Adrenal gland (tissue), 12 donors: ENCODE results near the gene OTUB1. TPM values are rescaled to one million over a fixed set of nuclear protein-coding genes. Genes with fewer than 3 reads are reported as not detected.
A peak's percentile ranks its signal among the peaks of the same experiment; 100 is the strongest.

ENCODE experiments used
- DNase-seq, 7 donors: peaks; one replicate each; pipeline ENCODE4 v3.0.0-alpha.2; 2019 to 2020
- H3K27ac ChIP-seq, 5 donors: fragments of 200-600 bp; sonication (generic) in 4 of 5; 1 replicate in 3 of 5; 2 replicates in 2 of 5; pipeline versions ENCODE4 v1.5.1 to v1.8.0; 2016 to 2020; ENCODE audit warnings: mild to moderate bottlenecking in 1 of 5
- H3K27me3 ChIP-seq: fragments of 200-600 bp; 2 replicates; pipeline ENCODE4 v1.8.0; 2021
- H3K36me3 ChIP-seq, 2 donors: fragments of 200-600 bp; replicated peaks in 1 of 2; 1 replicate in 1 of 2; 2 replicates in 1 of 2; pipeline versions ENCODE4 v1.5.1 to v1.8.0; 2018 to 2022
- H3K4me1 ChIP-seq, 2 donors: fragments of 200-600 bp; replicated peaks in 1 of 2; 1 replicate in 1 of 2; 2 replicates in 1 of 2; pipeline versions ENCODE4 v1.5.1 to v1.8.0; 2018 to 2021
- H3K4me3 ChIP-seq, 4 donors: fragments of 200-600 bp; sonication (generic) in 3 of 4; one replicate each; pipeline ENCODE4 v1.5.1; 2016 to 2018
- H3K9me3 ChIP-seq, 3 donors: fragments of 200-600 bp; sonication (generic) in 1 of 3; replicated peaks in 1 of 3; 1 replicate in 2 of 3; 2 replicates in 1 of 3; pipeline versions ENCODE4 v1.5.1 to v1.8.0; 2016 to 2021
- CTCF ChIP-seq, 6 experiments: fragments of 450-650 bp in 4 of 6; fragments of 200-600 bp in 2 of 6; sonication (generic) in 1 of 6; IDR thresholded peaks; 1 replicate in 5 of 6; 2 replicates in 1 of 6; pipeline versions ENCODE4 v1.5.1 to v1.8.0; 2016 to 2021; ENCODE audit warnings: antibody characterized with exemption in 6 of 6, mild to moderate bottlenecking in 2 of 6, moderate library complexity in 1 of 6
- POLR2A ChIP-seq, 2 donors: fragments of 450-650 bp; IDR thresholded peaks; one replicate each; pipeline ENCODE4 v1.6.1; 2017; ENCODE audit warnings: antibody characterized with exemption in 2 of 2, mild to moderate bottlenecking in 2 of 2, moderate library complexity in 1 of 2
- WGBS, 4 donors: extraction: QIAGEN DNeasy Blood & Tissue Kit in 2 of 4; methylation state at CpG; one replicate each; pipeline versions ENCODE4 v1.1.5 to v1.1.7; 2013 to 2017; 5-methylcytosine and 5-hydroxymethylcytosine counted together
- intact Hi-C, 2 donors: fragments of 100-400 bp; cut with DNase I; formaldehyde crosslinking; loops; one replicate each; pipeline versions ENCODE4 v1.14.1 to v1.15.0; 2022 to 2023
- polyA plus RNA-seq, 3 donors: library from polyadenylated mRNA; stranded (reverse); fragments of 200-250 nt in 2 of 3; fragments of 350-450 nt in 1 of 3; fragmentation: Illumina TruSeq in 1 of 3; extraction: RNeasy Lipid Tissue Mini Kit (QIAGEN cat#74804) in 1 of 3; gene quantifications; one replicate each; pipeline ENCODE4 v1.2.3, GENCODE V29; 2013 to 2014
- total RNA-seq, 9 donors: library from RNA; depleted of rRNA in 4 of 9; stranded (reverse); fragments of >200 nt in 4 of 9; fragments of 120-200 nt in 1 of 9; fragmentation: NEBNext Ultra II Directional in 1 of 9; extraction: Animal tissue kit (Norgen Biotek cat#: 25700) in 1 of 9; gene quantifications; one replicate each; pipeline versions ENCODE4 v1.1.0 to v1.2.4, GENCODE V29; 2013 to 2023
- donor health status: healthy with polysubstance abuse.
- donor health status: Bipolar disorder and iron deficiency.
- donor health status: DM: yes; HTN: yes; CAD: no.
- donor health status: DM: no; HTN: no; CAD: no.
- donor health status: DM: no; HTN: no; CAD: no.
- donor health status: DM: yes; HTN: yes; CAD: no.

OTUB1 gene
- total and polyA plus RNA-seq, 12 donors: 41.4 to 93.7 (median 66.6) TPM

GRCh38 chr11:64000026-64000739 lies 13.9 kb downstream of the OTUB1 start:
- Histone ChIP-seq H3K9me3 (no peaks in the 10 kb centered on the region), H3K27me3 (no peaks in the 10 kb centered on the region), H3K4me3 (peak overlapping the region in 1 of 4 donors; percentile 39), H3K27ac (no peak overlapping the region), H3K36me3 (peaks cover 0 to 26% of the 10 kb centered on the region in 2 donors), H3K4me1 (peaks cover 5 to 33% of the 10 kb centered on the region in 2 donors)
- 3% methylated on average over 57 to 67 of the region's 67 CpGs; no CpG with 5 or more reads in 2 of the 4 donors for WGBS, 4 donors
- DNase-seq: peak; percentile 43 to 80 (median 69)
- intact Hi-C loops: loop anchor here (2.0 to 10.0 kb wide), 3 partner anchors 149 to 295 kb away; partner anchors contain the start of gene KCNK4 (in 1 of the 2)
- TF ChIP-seq CTCF (IDR thresholded peaks at IDR 0.05): peak; percentile 46 to 97 (median 68)
- TF ChIP-seq POLR2A (IDR thresholded peaks at IDR 0.05): no peak

GRCh38 chr11:64000740-64001483 lies 14.7 kb downstream of the OTUB1 start:
- Histone ChIP-seq H3K27me3 (no peaks in the 10 kb centered on the region), H3K4me3 (peak overlapping the region in 1 of 4 donors; percentile 39), H3K4me1 (peaks cover 5 to 33% of the 10 kb centered on the region in 2 donors), H3K27ac (no peak overlapping the region), H3K9me3 (no peaks in the 10 kb centered on the region), H3K36me3 (peaks cover 0 to 25% of the 10 kb centered on the region in 2 donors)
- TF ChIP-seq CTCF (IDR thresholded peaks at IDR 0.05): peak in 1 of 6 experiments; percentile 30
- TF ChIP-seq POLR2A (IDR thresholded peaks at IDR 0.05): no peak
- DNase-seq: no peak
- WGBS, 4 donors: 23 to 30% (median 27%) methylated on average over 17 to 60 of the region's 60 CpGs
- intact Hi-C loops: loop anchor here (2.0 to 10.0 kb wide), 3 partner anchors 148 to 294 kb away; partner anchors contain the start of gene KCNK4 (in 1 of the 2)

DNA sequence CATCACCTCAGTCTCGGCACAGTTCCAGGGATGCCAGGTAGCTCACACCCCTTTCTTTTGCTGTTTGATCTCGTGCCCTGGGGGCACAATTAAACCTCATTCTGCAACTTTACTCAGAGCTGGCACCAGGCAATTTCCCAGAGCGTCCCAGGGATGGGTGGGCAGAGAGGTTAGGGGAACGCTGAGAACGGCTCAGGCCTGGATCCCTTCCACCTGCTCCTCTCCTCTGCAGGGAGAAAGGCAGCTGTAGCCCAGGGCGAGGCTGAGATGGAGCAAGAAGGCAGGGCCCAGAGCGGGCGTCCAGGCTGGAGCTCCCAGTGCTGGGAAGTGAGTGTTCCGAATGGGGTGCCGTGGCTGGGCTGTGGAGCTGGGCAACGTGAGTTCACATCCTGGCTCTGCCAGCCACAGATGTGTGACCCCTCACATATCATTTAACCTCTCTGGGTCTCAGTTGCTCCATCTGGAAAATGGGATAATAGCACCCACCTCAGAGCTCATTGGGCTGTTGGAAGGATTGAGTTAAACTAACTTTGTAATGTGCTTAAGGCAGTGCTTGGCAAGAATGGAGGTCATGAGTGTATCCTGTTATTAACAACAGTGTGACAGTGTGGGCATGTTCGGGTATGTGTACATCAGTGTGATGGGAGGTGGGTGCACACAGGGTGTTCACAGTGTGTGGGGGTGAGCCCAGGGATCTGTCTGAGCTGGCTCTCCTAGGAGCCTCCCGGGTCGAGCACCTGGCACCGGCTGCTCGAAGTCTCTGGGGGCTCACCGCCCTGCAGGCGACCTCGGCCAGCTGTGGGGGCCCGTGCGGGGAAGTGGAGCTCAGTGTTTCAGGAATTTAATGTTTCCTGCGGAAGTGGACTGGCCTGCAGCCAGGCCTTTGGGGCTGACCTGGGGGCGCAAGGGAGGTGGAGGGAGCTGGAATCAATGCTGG lies 15.5 kb downstream of the OTUB1 start:
- intact Hi-C loops: loop anchor here (2.0 to 10.0 kb wide), 3 partner anchors 147 to 293 kb away; partner anchors contain the start of gene KCNK4 (in 1 of the 2)

More for the DNA sequence above, 15.5 kb downstream of the OTUB1 start:
- peak overlapping the region in 1 of 5 donors; percentile 38 for H3K27ac ChIP-seq
- WGBS, 4 donors: 59 to 74% (median 67%) methylated on average over 14 to 23 of the region's 23 CpGs
- H3K36me3 ChIP-seq: peaks cover 0 to 17% of the 10 kb centered on the region in 2 donors
- DNase-seq: no peak
- TF ChIP-seq CTCF (IDR thresholded peaks at IDR 0.05) (no peak), POLR2A (IDR thresholded peaks at IDR 0.05) (no peak)
- peaks cover 5 to 33% of the 10 kb centered on the region in 2 donors for H3K4me1 ChIP-seq
- no peaks in the 10 kb centered on the region for H3K27me3 ChIP-seq
- no peak overlapping the region for H3K4me3 ChIP-seq
- no peaks in the 10 kb centered on the region for H3K9me3 ChIP-seq
